Neural progenitor cell (in vitro differentiated cells): Measurements from ENCODE around the gene UNC13B.

Experiments used
- CTCF ChIP-seq: fragments of 200-600 bp; sonication (generic); IDR thresholded peaks from 2 replicates; pipeline ENCODE4 v1.5.1; 2017; ENCODE audit warnings: antibody characterized with exemption, mild to moderate bottlenecking
- EZH2 ChIP-seq: fragments of 200-600 bp; sonication (generic); IDR thresholded peaks from 2 replicates; pipeline ENCODE4 v1.6.1; 2017; ENCODE audit warnings: antibody characterized with exemption, mild to moderate bottlenecking, moderate library complexity

- TF ChIP-seq CTCF (no peak), EZH2 (no peak)
Observed at GRCh38 chr9:35367451-35367850, 205.6 kb downstream of the UNC13B start.
